NCI-H2029 (cell line): ENCODE measurements around the gene SIGLECL1.

Experiments used
- DNase-seq: peaks from one replicate; lab custom pipeline; 2025; lab: John Stamatoyannopoulos, UW

The SIGLECL1 gene

DNA sequence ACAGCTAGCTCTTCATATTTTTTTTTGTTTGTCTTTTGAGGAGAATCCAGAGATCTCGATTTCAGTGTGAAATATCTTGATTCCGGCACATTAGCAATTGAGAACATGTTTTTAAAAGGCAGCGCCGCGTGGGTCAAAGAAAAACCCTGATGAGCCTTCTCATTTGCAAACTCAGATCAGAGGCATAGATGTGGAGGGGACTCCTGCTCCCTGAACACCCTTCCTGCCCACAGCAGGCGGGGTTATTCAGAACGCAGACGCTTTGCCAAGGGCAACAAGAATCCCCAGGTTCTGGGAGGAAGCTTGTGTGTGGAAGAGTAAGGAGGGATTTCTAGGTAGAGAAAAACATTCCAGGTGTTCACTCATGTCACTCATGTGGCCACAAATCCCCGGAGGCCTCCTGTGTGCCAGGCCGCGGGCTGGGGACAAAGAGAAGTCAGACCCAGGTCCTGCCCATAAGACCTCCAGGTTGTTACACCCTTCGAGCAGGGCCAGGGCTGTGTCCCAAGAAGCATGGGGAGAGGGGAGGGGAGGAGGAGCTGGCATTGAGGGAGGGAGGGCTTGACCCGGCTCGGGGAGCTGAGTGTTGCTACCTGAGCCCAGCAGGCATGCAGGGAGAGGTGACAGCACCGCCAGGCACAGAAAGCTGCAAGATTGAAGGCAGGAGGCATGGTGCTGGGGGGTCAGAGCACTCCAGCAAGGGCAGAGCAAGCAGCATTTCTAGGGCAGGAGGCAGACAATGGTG, 44.7 kb downstream of the SIGLECL1 start:
- DNase-seq: no peak

DNA sequence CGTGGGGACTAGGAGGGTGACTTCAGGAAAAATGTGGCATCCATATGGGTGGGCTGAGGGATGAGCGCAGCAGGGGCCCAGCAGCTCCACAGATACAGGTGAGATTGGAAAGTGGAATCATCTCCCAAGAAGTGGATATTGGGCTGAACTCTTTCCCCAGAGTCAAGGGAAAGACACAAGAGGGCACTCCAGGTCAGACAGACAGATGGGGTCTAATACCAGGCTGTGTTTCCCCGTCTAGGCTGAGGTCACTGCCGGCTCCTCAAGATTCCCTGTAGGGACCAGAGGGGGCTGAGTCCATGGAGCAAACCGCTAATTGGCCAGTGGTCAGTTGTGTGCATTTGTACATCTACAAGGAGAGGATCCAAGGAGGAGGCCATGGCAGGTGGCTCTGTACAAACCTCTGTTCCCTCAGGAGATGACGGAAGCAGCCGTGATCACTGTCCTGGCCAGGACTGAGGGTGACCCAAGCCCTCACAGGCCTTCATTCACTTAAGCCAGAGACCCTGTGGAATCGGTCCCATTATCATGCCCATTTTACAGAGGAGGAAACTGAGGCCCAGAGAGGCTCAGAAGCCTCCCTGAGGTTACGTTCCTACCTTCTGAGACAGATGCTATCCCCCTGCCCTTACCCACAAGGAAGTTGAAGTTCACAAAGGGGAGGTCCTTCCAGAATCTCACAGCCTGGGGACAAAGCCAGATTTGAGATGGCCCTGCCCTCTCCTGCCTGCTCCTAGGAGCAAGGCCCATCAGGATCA, 45.6 kb downstream of the SIGLECL1 start:
- no peak for DNase-seq

DNA sequence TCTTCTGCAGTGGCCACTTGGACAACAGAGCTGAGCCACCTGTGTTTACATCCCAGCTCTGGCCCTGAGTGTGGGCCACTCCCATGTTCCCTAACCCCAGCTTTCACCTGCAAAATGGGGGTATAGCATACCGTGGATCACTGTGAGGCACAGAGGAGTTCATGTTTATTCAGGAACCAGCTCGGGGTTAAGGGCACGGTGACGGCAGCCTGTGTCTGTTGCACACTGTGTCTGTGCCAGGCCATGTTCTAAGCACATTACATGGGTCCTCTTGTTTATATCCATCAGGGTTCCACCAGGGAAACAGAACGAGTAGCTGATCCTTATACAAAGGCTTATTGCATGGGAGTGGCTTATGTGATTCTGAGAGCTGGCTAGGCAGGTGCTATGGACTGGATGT, 46.5 kb downstream of the SIGLECL1 start:
- no peak for DNase-seq

DNA sequence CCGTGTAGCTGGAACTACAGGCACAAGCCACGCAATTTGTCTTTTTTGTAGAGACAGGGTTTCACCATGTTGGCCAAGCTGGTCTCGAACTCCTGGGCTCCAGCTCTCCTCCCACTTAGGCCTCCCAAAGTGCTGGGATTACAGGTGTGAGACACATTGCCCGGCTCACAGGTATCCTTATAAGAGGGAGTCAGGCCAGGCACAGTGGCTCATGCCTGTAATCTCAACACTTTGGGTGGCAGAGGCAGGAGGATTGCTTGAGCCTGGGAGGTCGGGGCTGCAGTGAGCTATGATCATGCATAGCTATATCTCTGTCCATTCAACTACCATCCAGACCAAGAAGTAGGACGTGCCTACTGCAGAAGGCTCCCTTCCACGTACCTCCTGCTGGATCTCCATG, 50.4 kb downstream of the SIGLECL1 start:
- no peak for DNase-seq

- DNase-seq: no peak
Observed at GRCh38 chr19:51305479-51305878, 54.6 kb downstream of the SIGLECL1 start.

GRCh38 chr19:51311351-51312257, 60.7 kb downstream of the SIGLECL1 start, which contains the start of gene IGLON5:
IGLON5 (plus strand) TSS chr19:51311644; CDS start chr19:51311848, 204 bp downstream.
- no peak for DNase-seq

- DNase-seq: no peak
Observed at GRCh38 chr19:51316688-51317087, 65.8 kb downstream of the SIGLECL1 start.

GRCh38 chr19:51317376-51317775, 66.5 kb downstream of the SIGLECL1 start:
- DNase-seq: no peak

GRCh38 chr19:51317968-51318367, 67.1 kb downstream of the SIGLECL1 start:
- no peak for DNase-seq
